Breast epithelium (tissue), 3 donors: ENCODE results near the gene TBC1D10A.

Source experiments
- POLR2AphosphoS5 ChIP-seq, 3 donors: sonication (generic); formaldehyde crosslinking; IDR thresholded peaks; one replicate each; pipeline ENCODE4 v1.6.1; 2017; ENCODE audit warnings: antibody characterized with exemption in 3 of 3
- TF ChIP-seq, protein P1 (sequence below), 3 donors: fragments of 450-650 bp; IDR thresholded peaks; one replicate each; pipeline ENCODE4 v1.5.1; 2016 to 2017; ENCODE audit warnings: antibody characterized with exemption in 3 of 3, mild to moderate bottlenecking in 3 of 3, moderate library complexity in 3 of 3

DNA sequence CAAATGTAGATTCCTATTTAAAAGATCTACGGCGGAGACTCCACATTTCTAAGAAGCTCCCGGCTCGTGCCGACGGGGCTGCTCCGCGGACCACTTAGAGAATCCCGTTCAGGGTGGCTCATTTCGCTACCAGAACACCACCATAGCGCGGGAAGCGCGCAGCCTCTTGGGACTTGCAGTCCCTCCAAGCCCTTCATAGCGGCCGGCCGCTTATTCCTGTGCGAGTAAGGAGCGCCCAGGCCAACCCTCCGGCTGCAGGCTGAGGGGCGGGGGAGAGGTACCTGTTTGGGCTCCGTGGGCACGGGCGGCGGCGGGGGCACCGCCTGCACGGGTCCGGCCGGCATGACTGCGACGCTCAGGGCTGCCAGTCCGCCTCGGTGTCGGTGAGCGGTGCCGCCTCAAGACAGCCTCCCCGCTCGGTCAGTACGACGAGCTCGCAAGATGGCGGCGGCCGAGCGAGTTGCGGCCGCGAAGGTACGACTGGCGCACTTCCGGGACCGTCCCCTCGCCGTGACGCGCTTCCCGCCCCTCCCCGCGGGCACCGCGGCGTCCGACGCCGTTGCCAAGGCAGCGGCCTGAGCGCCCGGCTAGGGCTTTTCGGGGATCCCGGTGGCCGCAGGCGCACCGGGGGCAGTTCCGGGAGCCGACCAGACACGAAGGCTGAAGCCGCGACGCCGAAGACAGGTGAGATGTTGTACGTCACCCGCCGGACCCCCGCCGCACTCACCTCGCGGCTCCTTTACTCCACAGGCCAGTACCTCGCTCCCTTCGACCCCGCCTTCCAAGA is 29.9 kb upstream of the TBC1D10A start, which contains the start of the genes CCDC157 and SF3A1:
- TF ChIP-seq, protein P1, sequence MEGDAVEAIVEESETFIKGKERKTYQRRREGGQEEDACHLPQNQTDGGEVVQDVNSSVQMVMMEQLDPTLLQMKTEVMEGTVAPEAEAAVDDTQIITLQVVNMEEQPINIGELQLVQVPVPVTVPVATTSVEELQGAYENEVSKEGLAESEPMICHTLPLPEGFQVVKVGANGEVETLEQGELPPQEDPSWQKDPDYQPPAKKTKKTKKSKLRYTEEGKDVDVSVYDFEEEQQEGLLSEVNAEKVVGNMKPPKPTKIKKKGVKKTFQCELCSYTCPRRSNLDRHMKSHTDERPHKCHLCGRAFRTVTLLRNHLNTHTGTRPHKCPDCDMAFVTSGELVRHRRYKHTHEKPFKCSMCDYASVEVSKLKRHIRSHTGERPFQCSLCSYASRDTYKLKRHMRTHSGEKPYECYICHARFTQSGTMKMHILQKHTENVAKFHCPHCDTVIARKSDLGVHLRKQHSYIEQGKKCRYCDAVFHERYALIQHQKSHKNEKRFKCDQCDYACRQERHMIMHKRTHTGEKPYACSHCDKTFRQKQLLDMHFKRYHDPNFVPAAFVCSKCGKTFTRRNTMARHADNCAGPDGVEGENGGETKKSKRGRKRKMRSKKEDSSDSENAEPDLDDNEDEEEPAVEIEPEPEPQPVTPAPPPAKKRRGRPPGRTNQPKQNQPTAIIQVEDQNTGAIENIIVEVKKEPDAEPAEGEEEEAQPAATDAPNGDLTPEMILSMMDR (IDR thresholded peaks at IDR 0.05), result no peak
- TF ChIP-seq POLR2AphosphoS5 (IDR thresholded peaks at IDR 0.05), result peak; percentile 88 to 99 (median 98)
